Parathyroid adenoma (tissue), 2 donors: Measurements from ENCODE around the gene RAB3A.
"Not testable (repeated sequence)": the region's sequence is repeated elsewhere in the genome, so short reads cannot be mapped to it uniquely, and the experiment has no call there.

Experiments
- H2AFZ ChIP-seq: fragments of 300-600 bp; sonication (generic); one replicate; pipeline ENCODE4 v1.7.0; 2017; ENCODE audit warnings: antibody characterized with exemption, mild to moderate bottlenecking
- H3K27ac ChIP-seq: fragments of 300-600 bp; sonication (generic); one replicate; pipeline ENCODE4 v1.7.0; 2017
- H3K27me3 ChIP-seq: fragments of 300-600 bp; sonication (generic); one replicate; pipeline ENCODE4 v1.7.0; 2017; ENCODE audit warnings: low read length; ENCODE audit not compliant: control insufficient read depth, insufficient read depth
- H3K36me3 ChIP-seq: fragments of 300-600 bp; sonication (generic); one replicate; pipeline ENCODE4 v1.7.0; 2017; ENCODE audit warnings: low read length; ENCODE audit not compliant: control insufficient read depth, insufficient read depth
- H3K4me1 ChIP-seq: fragments of 300-600 bp; sonication (generic); one replicate; pipeline ENCODE4 v1.7.0; 2017; ENCODE audit warnings: control low read depth
- H3K4me2 ChIP-seq: fragments of 300-600 bp; sonication (generic); one replicate; pipeline ENCODE4 v1.7.0; 2017; ENCODE audit warnings: low read length
- H3K4me3 ChIP-seq: fragments of 300-600 bp; sonication (generic); one replicate; pipeline ENCODE4 v1.7.0; 2017; ENCODE audit warnings: low read depth, low read length
- H3K79me2 ChIP-seq: fragments of 300-600 bp; sonication (generic); one replicate; pipeline ENCODE4 v1.7.0; 2017; ENCODE audit warnings: control low read depth
- H3K9ac ChIP-seq: fragments of 300-600 bp; sonication (generic); one replicate; pipeline ENCODE4 v1.7.0; 2017; ENCODE audit warnings: mild to moderate bottlenecking
- H3K9me3 ChIP-seq: fragments of 300-600 bp; sonication (generic); one replicate; pipeline ENCODE4 v1.7.0; 2017; ENCODE audit warnings: low read length; ENCODE audit not compliant: control insufficient read depth
- CTCF ChIP-seq: fragments of 300-600 bp; sonication (generic); IDR thresholded peaks from one replicate; pipeline ENCODE4 v1.7.0; 2017; ENCODE audit warnings: antibody characterized with exemption, mild to moderate bottlenecking
- donor health status: primary hyperparathyroidism.

RAB3A gene

GRCh38 chr19:18161636-18162002 lies 42.2 kb downstream of the RAB3A start:
- no peaks in the 10 kb centered on the region for H3K27me3 ChIP-seq
- no peak overlapping the region for H3K27ac ChIP-seq
- no peak for TF ChIP-seq CTCF
- H3K79me2 ChIP-seq, result peaks cover 6% of the 10 kb centered on the region
- peaks cover 14% of the 10 kb centered on the region for H3K4me1 ChIP-seq
- H3K9me3 ChIP-seq, result no peaks in the 10 kb centered on the region
- no peak overlapping the region for H3K4me2 ChIP-seq
- H3K36me3 ChIP-seq, result no peaks in the 10 kb centered on the region
- H3K9ac ChIP-seq, result no peak overlapping the region
- no peak overlapping the region for H3K4me3 ChIP-seq
- H2AFZ ChIP-seq, result no peak overlapping the region

DNA sequence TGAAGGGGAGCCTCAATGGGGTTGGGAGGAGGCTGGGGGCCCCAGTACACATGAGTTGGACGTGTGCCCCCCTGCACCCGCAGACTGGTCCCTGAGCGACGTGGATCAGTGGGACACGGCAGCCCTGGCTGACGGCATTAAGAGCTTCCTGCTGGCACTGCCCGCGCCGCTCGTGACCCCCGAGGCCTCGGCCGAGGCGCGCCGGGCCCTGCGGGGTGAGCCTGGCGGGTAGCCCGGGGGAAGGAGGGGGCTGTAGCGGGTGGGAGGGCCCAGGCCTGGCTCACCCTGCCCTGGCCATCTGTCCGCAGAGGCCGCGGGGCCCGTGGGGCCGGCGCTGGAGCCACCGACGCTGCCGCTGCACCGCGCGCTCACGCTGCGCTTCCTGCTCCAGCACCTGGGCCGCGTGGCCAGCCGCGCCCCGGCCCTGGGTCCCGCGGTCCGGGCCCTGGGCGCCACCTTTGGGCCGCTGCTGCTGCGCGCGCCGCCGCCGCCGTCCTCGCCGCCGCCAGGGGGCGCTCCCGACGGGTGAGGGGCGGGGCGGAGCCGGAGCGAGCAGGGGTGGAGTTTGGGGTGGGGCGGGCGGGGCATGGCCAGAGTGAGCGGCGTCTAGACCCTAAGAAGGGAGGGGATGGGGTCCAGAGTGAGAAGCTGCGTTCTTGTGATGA lies 42.7 kb downstream of the RAB3A start:
- Histone ChIP-seq H3K9ac (no peak overlapping the region), H3K9me3 (no peaks in the 10 kb centered on the region), H3K27ac (peak overlapping the region; percentile 63), H3K4me2 (peak overlapping the region; percentile 57), H3K27me3 (no peaks in the 10 kb centered on the region), H3K36me3 (no peaks in the 10 kb centered on the region), H3K4me3 (no peak overlapping the region), H3K4me1 (peaks cover 19% of the 10 kb centered on the region), H2AFZ (no peak overlapping the region), H3K79me2 (peaks cover 6% of the 10 kb centered on the region)
- no peak for TF ChIP-seq CTCF

- Histone ChIP-seq H3K4me1 (peaks cover 25% of the 10 kb centered on the region), H2AFZ (no peak overlapping the region), H3K27ac (peak overlapping the region; percentile 63)
Observed at GRCh38 chr19:18160493-18160970, 43.3 kb downstream of the RAB3A start.

DNA sequence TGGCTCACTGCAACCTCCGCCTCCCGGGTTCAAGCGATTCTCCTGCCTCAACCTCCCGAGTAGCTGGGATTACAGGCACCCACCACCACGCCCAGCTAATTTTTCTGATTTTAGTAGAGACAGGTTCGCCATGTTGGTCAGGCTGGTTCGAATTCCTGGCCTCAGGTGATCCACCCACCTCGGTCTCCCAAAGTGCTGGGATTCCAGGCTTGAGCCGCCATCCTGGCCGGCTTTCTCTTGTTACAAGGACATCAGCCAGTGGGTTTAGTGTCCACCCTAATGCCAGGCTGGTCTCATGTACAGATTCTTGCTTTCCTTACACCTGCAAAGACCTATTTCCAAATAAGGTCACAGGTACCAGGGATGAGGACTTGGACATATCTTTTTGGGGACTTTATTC lies 44.0 kb downstream of the RAB3A start:
- no peak for TF ChIP-seq CTCF
- H3K27ac ChIP-seq, result no peak overlapping the region

More at GRCh38 chr19:18160493-18160970, 43.3 kb downstream of the RAB3A start:
- Histone ChIP-seq H3K4me2 (peak overlapping the region; percentile 57), H3K79me2 (peaks cover 9% of the 10 kb centered on the region), H3K36me3 (no peaks in the 10 kb centered on the region), H3K4me3 (no peak overlapping the region), H3K27me3 (no peaks in the 10 kb centered on the region), H3K9ac (no peak overlapping the region), H3K9me3 (no peaks in the 10 kb centered on the region)
- TF ChIP-seq CTCF, result no peak

GRCh38 chr19:18159059-18159616 lies 44.7 kb downstream of the RAB3A start:
- not testable (repeated sequence) for H3K36me3 ChIP-seq, H3K9ac ChIP-seq, H3K79me2 ChIP-seq, H3K9me3 ChIP-seq, H3K4me2 ChIP-seq, H3K27ac ChIP-seq, H2AFZ ChIP-seq, H3K4me3 ChIP-seq, H3K27me3 ChIP-seq
- H3K4me1 ChIP-seq, result peaks cover 30% of the 10 kb centered on the region

More for the DNA sequence above, 44.0 kb downstream of the RAB3A start:
- Histone ChIP-seq H3K4me3 (no peak overlapping the region), H3K27me3 (no peaks in the 10 kb centered on the region), H3K36me3 (no peaks in the 10 kb centered on the region), H3K9me3 (no peaks in the 10 kb centered on the region), H3K79me2 (peaks cover 9% of the 10 kb centered on the region), H3K4me1 (peaks cover 26% of the 10 kb centered on the region), H2AFZ (no peak overlapping the region), H3K9ac (no peak overlapping the region), H3K4me2 (no peak overlapping the region)
